Subcutaneous adipose tissue (tissue), 4 donors: ENCODE data around the gene CDSN. TPM values are rescaled to one million over a fixed set of nuclear protein-coding genes. Genes with fewer than 3 reads are reported as not detected.

Experiments used
- total RNA-seq, 4 donors: library from RNA; depleted of rRNA; stranded (reverse); fragments of >200 nt; gene quantifications; one replicate each; pipeline ENCODE4 v1.1.0, GENCODE V29; 2016
- TF ChIP-seq, protein P1 (sequence below): fragments of 450-650 bp; IDR thresholded peaks from one replicate; pipeline ENCODE4 v1.5.1; 2016; ENCODE audit warnings: low read depth, mild to moderate bottlenecking, control low read depth, antibody characterized with exemption, moderate library complexity

The CDSN gene
- total RNA-seq, 4 donors from 2014 or later, result not detected

DNA sequence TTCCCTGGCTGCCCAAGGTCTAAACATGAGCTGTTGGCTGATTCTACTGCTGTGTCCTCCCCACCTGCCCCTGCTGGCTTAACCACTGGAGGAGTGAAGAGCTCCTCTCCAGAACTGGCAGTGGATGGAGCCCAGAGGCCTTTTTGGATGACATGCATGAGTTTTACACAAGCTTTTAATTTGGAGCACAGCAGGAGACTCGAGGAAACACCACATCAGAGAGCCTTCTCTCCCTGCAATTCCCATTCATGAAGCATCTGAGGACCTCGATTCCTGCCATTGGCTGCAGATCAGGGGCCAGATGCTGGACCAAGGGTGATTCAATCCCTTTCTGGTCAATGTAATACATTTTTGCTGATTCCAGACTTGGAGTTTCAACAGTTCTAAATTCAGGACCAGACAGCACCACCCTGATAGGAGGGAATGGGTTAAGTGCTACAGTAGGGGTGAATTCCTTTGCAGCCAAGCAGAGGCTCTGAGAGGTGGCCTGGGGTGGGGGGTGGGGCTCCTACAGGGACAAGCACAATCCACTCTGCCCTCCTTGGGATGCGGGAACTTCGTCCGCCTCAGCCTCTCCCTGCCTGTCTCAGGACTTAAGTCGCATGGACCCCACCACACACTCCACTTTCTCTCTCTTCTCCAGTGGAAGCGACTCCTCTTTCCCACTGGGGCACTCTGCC is 6.2 kb downstream of the CDSN start:
- TF ChIP-seq, protein P1, sequence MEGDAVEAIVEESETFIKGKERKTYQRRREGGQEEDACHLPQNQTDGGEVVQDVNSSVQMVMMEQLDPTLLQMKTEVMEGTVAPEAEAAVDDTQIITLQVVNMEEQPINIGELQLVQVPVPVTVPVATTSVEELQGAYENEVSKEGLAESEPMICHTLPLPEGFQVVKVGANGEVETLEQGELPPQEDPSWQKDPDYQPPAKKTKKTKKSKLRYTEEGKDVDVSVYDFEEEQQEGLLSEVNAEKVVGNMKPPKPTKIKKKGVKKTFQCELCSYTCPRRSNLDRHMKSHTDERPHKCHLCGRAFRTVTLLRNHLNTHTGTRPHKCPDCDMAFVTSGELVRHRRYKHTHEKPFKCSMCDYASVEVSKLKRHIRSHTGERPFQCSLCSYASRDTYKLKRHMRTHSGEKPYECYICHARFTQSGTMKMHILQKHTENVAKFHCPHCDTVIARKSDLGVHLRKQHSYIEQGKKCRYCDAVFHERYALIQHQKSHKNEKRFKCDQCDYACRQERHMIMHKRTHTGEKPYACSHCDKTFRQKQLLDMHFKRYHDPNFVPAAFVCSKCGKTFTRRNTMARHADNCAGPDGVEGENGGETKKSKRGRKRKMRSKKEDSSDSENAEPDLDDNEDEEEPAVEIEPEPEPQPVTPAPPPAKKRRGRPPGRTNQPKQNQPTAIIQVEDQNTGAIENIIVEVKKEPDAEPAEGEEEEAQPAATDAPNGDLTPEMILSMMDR, result no peak

- TF ChIP-seq, protein P1, result no peak
Observed at GRCh38 chr6:31112478-31112877, 7.8 kb downstream of the CDSN start, which contains the start of gene C6orf15. C6orf15 (minus strand) TSS chr6:31112575; CDS start chr6:31112555, 20 bp downstream.

DNA sequence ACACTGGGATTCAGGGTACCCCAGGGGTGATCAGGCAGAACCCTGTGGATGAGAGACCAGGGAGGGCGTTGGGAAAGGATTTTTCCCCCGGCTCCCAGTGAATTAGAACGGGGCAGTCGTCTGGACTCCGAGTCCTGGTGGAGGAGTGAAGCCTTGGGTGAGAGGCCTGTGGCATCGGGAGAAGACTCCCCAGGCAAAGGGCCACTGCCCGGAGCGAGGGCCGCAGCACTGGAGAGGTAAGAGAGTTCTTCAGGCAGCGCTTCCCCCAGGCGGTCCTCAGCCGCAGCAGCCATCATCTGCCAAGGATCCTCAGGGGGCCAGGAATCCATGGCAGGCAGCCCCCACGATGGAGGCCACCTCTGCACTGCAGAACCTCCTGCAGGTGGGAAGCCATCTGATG is 8.5 kb downstream of the CDSN start:
- TF ChIP-seq, protein P1, result no peak

- TF ChIP-seq, protein P1, result no peak
Observed at GRCh38 chr6:31110825-31111582, 9.2 kb downstream of the CDSN start.

- TF ChIP-seq, protein P1, result no peak
Observed at GRCh38 chr6:31107052-31107451, 13.2 kb downstream of the CDSN start.

GRCh38 chr6:31103136-31103535 is 17.1 kb downstream of the CDSN start:
- TF ChIP-seq, protein P1, result no peak

DNA sequence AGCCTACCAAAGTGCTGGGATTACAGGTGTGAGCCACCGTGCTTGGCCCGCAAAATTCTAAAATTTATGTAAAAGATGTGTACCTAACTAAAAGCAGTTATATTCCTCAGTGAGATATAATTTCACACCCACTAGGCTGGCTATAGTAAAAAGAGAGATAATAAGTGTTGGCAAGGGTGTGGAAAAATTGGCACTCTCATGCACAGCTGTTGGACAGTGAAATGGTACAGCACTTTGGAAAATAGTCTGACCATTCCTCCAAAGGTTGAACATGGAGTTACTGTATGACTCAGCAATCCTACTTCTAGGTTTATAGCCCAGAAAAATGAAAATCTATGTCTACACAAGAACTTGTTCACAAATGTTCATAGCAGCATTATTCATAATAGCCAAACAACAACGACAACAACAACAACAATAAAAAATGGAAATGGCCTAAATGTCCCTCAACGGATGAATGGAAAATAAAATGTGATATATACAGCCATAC is 21.8 kb downstream of the CDSN start:
- TF ChIP-seq, protein P1, result no peak
